Measurements from ENCODE around the gene PRDM11.

Gene PRDM11

GRCh38 chr11:45224766-45225165, 78.3 kb downstream of the PRDM11 start:
- Histone ChIP-seq H3K27me3 (ENCODE audit: insufficient read depth, poor library complexity, severe bottlenecking) (no peaks in the 10 kb centered on the region), H3K36me3 (ENCODE audit: low read depth) (no peaks in the 10 kb centered on the region), H3K9me3 (ENCODE audit: severe bottlenecking) (no peaks in the 10 kb centered on the region), H3K4me3 (ENCODE audit: severe bottlenecking) (no peak overlapping the region), H3K27ac (ENCODE audit: poor library complexity, severe bottlenecking) (no peak overlapping the region), H3K4me1 (ENCODE audit: insufficient read depth, poor library complexity, severe bottlenecking) (no peaks in the 10 kb centered on the region)
- DNase-seq (ENCODE audit: low spot score) (no peak), ATAC-seq (ENCODE audit: low read depth) (no peak)
- no peak for TF ChIP-seq CTCF (IDR thresholded peaks at IDR 0.05; ENCODE audit: poor library complexity, severe bottlenecking)

GRCh38 chr11:45225277-45225676, 78.8 kb downstream of the PRDM11 start:
- DNase-seq (ENCODE audit: low spot score), result no peak
- Histone ChIP-seq H3K9me3 (ENCODE audit: severe bottlenecking) (no peaks in the 10 kb centered on the region), H3K27ac (ENCODE audit: poor library complexity, severe bottlenecking) (no peak overlapping the region), H3K27me3 (ENCODE audit: insufficient read depth, poor library complexity, severe bottlenecking) (no peaks in the 10 kb centered on the region), H3K4me1 (ENCODE audit: insufficient read depth, poor library complexity, severe bottlenecking) (no peaks in the 10 kb centered on the region), H3K4me3 (ENCODE audit: severe bottlenecking) (no peak overlapping the region), H3K36me3 (ENCODE audit: low read depth) (no peaks in the 10 kb centered on the region)
- no peak for TF ChIP-seq CTCF (IDR thresholded peaks at IDR 0.05; ENCODE audit: poor library complexity, severe bottlenecking)
- no peak; the same call in 2 of the 3 replicates for ATAC-seq (ENCODE audit: low read depth)

- Histone ChIP-seq H3K4me1 (ENCODE audit: insufficient read depth, poor library complexity, severe bottlenecking) (no peaks in the 10 kb centered on the region), H3K27me3 (ENCODE audit: insufficient read depth, poor library complexity, severe bottlenecking) (no peaks in the 10 kb centered on the region), H3K9me3 (ENCODE audit: severe bottlenecking) (no peaks in the 10 kb centered on the region), H3K36me3 (ENCODE audit: low read depth) (no peaks in the 10 kb centered on the region), H3K27ac (ENCODE audit: poor library complexity, severe bottlenecking) (no peak overlapping the region), H3K4me3 (ENCODE audit: severe bottlenecking) (no peak overlapping the region)
- ATAC-seq (ENCODE audit: low read depth), result no peak
- no peak for TF ChIP-seq CTCF (IDR thresholded peaks at IDR 0.05; ENCODE audit: poor library complexity, severe bottlenecking)
- DNase-seq (ENCODE audit: low spot score), result no peak
Observed at GRCh38 chr11:45225961-45226871, 79.8 kb downstream of the PRDM11 start.

GRCh38 chr11:45226901-45227300, 80.5 kb downstream of the PRDM11 start:
- Histone ChIP-seq H3K9me3 (ENCODE audit: severe bottlenecking) (no peaks in the 10 kb centered on the region), H3K27ac (ENCODE audit: poor library complexity, severe bottlenecking) (no peak overlapping the region), H3K27me3 (ENCODE audit: insufficient read depth, poor library complexity, severe bottlenecking) (no peaks in the 10 kb centered on the region), H3K36me3 (ENCODE audit: low read depth) (no peaks in the 10 kb centered on the region), H3K4me3 (ENCODE audit: severe bottlenecking) (no peak overlapping the region), H3K4me1 (ENCODE audit: insufficient read depth, poor library complexity, severe bottlenecking) (no peaks in the 10 kb centered on the region)
- DNase-seq (ENCODE audit: low spot score) (no peak), ATAC-seq (ENCODE audit: low read depth) (no peak)
- TF ChIP-seq CTCF (IDR thresholded peaks at IDR 0.05; ENCODE audit: poor library complexity, severe bottlenecking), result no peak

GRCh38 chr11:45227836-45228235, 81.4 kb downstream of the PRDM11 start:
- H3K36me3 ChIP-seq (ENCODE audit: low read depth), result no peaks in the 10 kb centered on the region
- TF ChIP-seq CTCF (IDR thresholded peaks at IDR 0.05; ENCODE audit: poor library complexity, severe bottlenecking), result no peak
- DNase-seq (ENCODE audit: low spot score) (no peak), ATAC-seq (ENCODE audit: low read depth) (no peak)
- no peaks in the 10 kb centered on the region for H3K4me1 ChIP-seq (ENCODE audit: insufficient read depth, poor library complexity, severe bottlenecking)
- no peak overlapping the region for H3K27ac ChIP-seq (ENCODE audit: poor library complexity, severe bottlenecking)
- H3K27me3 ChIP-seq (ENCODE audit: insufficient read depth, poor library complexity, severe bottlenecking), result no peaks in the 10 kb centered on the region
- H3K9me3 ChIP-seq (ENCODE audit: severe bottlenecking), result no peaks in the 10 kb centered on the region
- H3K4me3 ChIP-seq (ENCODE audit: severe bottlenecking), result no peak overlapping the region

Measured in RWPE2 (cell line).